PC-9 (cell line): ENCODE data around the gene GSX1.

Experiments
- CTCF ChIP-seq: fragments of 200-600 bp; sonication (generic); conservative IDR thresholded peaks from 2 replicates; pipeline ENCODE4 v1.6.1; 2017; ENCODE audit warnings: mixed run types, antibody characterized with exemption, mild to moderate bottlenecking, moderate library complexity
- EZH2 ChIP-seq: fragments of 200-600 bp; sonication (generic); IDR thresholded peaks from 2 replicates; pipeline ENCODE4 v1.8.0; 2017; ENCODE audit warnings: antibody characterized with exemption, low read depth

- TF ChIP-seq CTCF = no peak
- TF ChIP-seq EZH2 = no peak
Observed at GRCh38 chr13:27789153-27789494, 3.2 kb upstream of the GSX1 start.
